ENCODE data around the gene PDCD11. TPM values are rescaled to one million over a fixed set of nuclear protein-coding genes. Genes with fewer than 3 reads are reported as not detected.

The PDCD11 gene
- total RNA-seq, 4 donors from 2014 or later = 7.4 to 39.0 (median 22.2) TPM

GRCh38 chr10:103374263-103374662 is 22.2 kb upstream of the PDCD11 start:
- DNase-seq = no peak
- Histone ChIP-seq H3K4me3 (no peak overlapping the region), H3K27me3 (no peaks in the 10 kb centered on the region), H3K9me3 (no peaks in the 10 kb centered on the region), H3K4me1 (peaks cover 0 to 6% of the 10 kb centered on the region in 2 donors), H3K36me3 (no peaks in the 10 kb centered on the region), H3K27ac (no peak overlapping the region)
- intact Hi-C loops (cut with DNase I; ENCODE audit: low total_unique reads) = no loop called here
- TF ChIP-seq CTCF (IDR thresholded peaks at IDR 0.05) = no peak
- no peak for TF ChIP-seq POLR2A (IDR thresholded peaks at IDR 0.05)

- DNase-seq = no peak
- intact Hi-C loops (cut with DNase I; ENCODE audit: low total_unique reads) = no loop called here
- H3K4me3 ChIP-seq = no peak overlapping the region
- TF ChIP-seq CTCF (IDR thresholded peaks at IDR 0.05) = no peak
- TF ChIP-seq POLR2A (IDR thresholded peaks at IDR 0.05) = no peak
- H3K4me1 ChIP-seq = no peaks in the 10 kb centered on the region
- H3K36me3 ChIP-seq = no peaks in the 10 kb centered on the region
- H3K27ac ChIP-seq = no peak overlapping the region
- no peaks in the 10 kb centered on the region for H3K27me3 ChIP-seq
- no peaks in the 10 kb centered on the region for H3K9me3 ChIP-seq
Observed at GRCh38 chr10:103382769-103383168, 13.7 kb upstream of the PDCD11 start.

- TF ChIP-seq POLR2A (IDR thresholded peaks at IDR 0.05) (no peak), CTCF (IDR thresholded peaks at IDR 0.05) (no peak)
- Histone ChIP-seq H3K27me3 (no peaks in the 10 kb centered on the region), H3K27ac (no peak overlapping the region), H3K9me3 (no peaks in the 10 kb centered on the region), H3K4me1 (peaks cover 0 to 13% of the 10 kb centered on the region in 2 donors), H3K4me3 (no peak overlapping the region), H3K36me3 (no peaks in the 10 kb centered on the region)
- intact Hi-C loops (cut with DNase I; ENCODE audit: low total_unique reads) = no loop called here
- no peak for DNase-seq
Observed at GRCh38 chr10:103394180-103394579, 2.2 kb upstream of the PDCD11 start.

GRCh38 chr10:103395754-103396066 is 716 bp upstream of the PDCD11 start:
- Histone ChIP-seq H3K27me3 (no peaks in the 10 kb centered on the region), H3K4me3 (peak overlapping the region; percentile 72 to 82), H3K4me1 (peaks cover 0 to 13% of the 10 kb centered on the region in 2 donors), H3K27ac (peak overlapping the region; percentile 73 to 83), H3K9me3 (no peaks in the 10 kb centered on the region), H3K36me3 (no peaks in the 10 kb centered on the region)
- no peak for DNase-seq
- intact Hi-C loops (cut with DNase I; ENCODE audit: low total_unique reads) = no loop called here
- TF ChIP-seq POLR2A (IDR thresholded peaks at IDR 0.05) = no peak
- no peak for TF ChIP-seq CTCF (IDR thresholded peaks at IDR 0.05)

- Histone ChIP-seq H3K9me3 (no peaks in the 10 kb centered on the region), H3K27ac (peak overlapping the region; percentile 57 to 73), H3K36me3 (no peaks in the 10 kb centered on the region), H3K4me1 (peaks cover 0 to 13% of the 10 kb centered on the region in 2 donors), H3K27me3 (no peaks in the 10 kb centered on the region), H3K4me3 (peak overlapping the region; percentile 72 to 82)
- TF ChIP-seq POLR2A (IDR thresholded peaks at IDR 0.05) = no peak
- TF ChIP-seq CTCF (IDR thresholded peaks at IDR 0.05) = no peak
- intact Hi-C loops (cut with DNase I; ENCODE audit: low total_unique reads) = no loop called here
- no peak for DNase-seq
Observed at GRCh38 chr10:103396789-103397087, 312 bp downstream of the PDCD11 start.

Data from uterus (tissue), 4 donors.